K562 treated with DMSO at 1 percent for 4 hours (cell line): ENCODE measurements around the gene TEX19. TPM values are rescaled to one million over a fixed set of nuclear protein-coding genes. Genes with fewer than 3 reads are reported as not detected.

Experiments
- total RNA-seq: library from RNA; unstranded; fragments of 300-600 nt; gene quantifications from 2 replicates; pipeline ENCODE4 v1.2.3, GENCODE V29; 2022; ENCODE audit not compliant: insufficient read depth

The TEX19 gene, protein sequence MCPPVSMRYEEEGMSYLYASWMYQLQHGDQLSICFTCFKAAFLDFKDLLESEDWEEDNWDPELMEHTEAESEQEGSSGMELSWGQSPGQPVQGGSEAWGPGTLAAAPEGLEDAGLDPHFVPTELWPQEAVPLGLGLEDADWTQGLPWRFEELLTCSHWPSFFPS
- total RNA-seq = 2.2 and 3.4 TPM in 2 replicates

DNA sequence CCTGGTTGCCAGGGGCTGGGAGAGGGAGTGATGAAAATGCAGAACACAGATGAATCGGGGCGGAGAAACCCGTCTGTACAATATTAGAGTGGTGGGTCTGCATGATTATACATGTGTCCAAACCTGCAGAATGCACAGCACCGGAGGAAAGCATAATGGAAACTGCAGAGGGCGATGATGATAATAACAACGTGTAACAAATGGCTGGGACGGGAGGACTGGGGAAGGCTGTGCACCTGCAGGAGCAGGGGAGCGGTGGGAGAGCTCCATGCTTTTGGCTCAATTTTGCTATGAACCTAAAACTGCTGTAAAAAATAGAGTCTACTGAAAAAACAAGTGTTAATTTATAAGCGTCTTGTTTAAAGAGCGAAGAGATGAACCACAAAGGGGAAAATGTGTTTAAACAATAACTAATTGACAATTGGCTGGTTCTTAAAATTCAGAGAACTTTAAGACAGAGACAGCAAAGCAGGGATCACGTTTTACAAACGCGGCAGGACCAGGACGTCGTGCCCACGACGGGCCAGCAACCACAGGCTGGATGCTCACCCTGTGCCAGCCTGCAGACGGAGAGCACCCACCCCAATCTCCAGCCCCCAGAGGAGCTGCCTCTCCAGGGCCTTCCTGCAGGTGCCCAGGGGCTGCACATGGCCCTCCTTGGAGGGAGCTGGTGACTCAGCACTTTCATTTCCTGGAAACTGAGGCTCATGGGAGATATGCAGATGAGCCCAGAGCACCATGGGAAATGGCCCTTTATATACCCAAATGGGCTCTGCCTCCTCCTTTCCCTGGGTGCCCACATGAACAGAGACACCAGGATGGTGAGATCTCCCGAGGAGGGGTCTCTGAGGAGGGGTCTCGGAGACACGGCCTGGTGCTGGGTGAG, at the start of gene TEX19:
Gene TEX19 (plus strand): TSS at position 783 of the 886 bp plus-strand sequence. CDS start 2,904 bp downstream, outside the sequence.

DNA sequence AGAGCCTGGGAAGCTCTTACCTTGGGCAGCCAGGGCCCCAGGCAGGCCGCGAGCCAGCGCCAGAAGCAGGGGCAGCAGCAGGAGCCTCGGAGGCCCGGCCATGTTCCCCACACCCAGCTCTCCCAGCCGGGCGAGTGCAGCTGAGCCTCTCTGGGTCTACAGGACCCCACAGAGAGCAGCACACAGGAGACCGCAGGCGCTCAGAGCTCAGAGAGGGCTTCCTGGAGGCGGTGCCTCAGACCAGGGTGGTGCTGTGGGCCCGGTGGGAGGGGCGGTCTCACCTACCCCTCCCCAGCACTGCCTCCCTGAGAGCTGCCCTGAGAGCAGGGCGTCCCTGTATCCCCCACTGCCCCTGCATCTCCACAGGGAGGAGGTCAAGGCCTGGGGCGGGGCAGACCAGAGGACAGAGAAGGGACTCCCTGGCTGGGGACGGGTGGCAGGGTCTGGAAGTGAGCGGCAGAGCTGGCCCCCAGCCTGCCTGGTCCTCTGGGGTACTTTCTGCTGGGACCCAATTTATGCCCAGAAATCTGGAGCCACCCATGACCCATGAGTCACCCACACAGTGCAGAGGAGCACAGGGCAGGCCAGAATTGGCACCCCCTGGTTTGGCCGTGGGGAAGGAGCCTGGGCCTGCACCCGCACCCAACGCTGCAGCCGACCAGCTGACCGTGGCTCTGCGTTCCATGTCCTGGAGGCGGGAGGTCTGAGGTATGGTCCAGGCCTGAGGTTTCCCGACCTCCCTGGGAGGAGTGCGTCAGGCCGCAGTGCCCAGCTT, 41.5 kb upstream of the TEX19 start, which contains the start of gene CD7:
Gene CD7 (minus strand): TSS at position 215 of the 775 bp plus-strand sequence. CDS start 113 bp downstream, at position 102.

DNA sequence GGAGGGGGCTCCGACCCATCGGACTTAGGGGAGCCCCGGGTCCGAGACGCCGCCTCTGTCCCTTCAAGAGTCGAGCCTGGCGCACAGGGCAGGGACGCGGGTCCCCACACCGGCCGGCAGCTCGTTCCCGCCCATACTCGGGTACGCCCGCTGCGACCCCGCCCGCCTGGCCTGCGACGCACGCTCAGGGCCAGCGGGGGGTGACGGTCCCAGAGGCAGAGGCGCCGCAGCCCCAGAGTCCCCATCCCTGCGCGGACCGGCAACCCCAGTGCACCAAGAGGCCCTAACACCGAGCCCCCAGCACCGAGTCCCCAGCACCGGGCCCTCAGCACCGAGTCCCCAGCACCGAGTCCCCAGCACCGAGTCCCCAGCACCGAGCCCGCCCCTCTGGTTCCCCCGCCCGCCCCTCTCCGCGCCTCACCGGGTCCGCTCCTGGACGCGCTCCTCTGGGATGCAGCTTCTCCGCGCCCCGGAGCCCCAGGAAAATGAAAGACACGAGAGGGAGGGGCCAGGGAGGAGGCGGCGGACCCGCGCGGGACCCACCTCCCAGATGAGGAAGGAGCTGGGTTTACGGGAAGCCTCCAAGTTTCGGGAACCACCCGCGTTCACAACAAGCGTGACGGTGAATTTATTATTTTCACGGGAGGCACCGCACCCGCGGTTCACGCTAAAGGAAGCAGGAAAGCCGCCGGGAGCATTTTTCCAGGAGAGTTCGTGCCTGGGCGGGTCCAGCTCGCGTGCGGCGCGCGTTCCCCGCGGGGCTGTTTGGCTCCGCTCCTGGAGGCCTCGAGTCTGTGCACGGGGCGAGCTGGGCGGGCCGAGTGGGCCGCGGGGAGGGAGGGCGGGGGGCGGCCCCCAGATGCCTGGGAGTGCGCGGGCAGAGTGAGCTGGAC, 25.5 kb upstream of the TEX19 start, which contains the start of gene SECTM1:
Gene SECTM1 (minus strand): TSS at position 488 of the 893 bp plus-strand sequence. CDS start 6,526 bp downstream, outside the sequence.

DNA sequence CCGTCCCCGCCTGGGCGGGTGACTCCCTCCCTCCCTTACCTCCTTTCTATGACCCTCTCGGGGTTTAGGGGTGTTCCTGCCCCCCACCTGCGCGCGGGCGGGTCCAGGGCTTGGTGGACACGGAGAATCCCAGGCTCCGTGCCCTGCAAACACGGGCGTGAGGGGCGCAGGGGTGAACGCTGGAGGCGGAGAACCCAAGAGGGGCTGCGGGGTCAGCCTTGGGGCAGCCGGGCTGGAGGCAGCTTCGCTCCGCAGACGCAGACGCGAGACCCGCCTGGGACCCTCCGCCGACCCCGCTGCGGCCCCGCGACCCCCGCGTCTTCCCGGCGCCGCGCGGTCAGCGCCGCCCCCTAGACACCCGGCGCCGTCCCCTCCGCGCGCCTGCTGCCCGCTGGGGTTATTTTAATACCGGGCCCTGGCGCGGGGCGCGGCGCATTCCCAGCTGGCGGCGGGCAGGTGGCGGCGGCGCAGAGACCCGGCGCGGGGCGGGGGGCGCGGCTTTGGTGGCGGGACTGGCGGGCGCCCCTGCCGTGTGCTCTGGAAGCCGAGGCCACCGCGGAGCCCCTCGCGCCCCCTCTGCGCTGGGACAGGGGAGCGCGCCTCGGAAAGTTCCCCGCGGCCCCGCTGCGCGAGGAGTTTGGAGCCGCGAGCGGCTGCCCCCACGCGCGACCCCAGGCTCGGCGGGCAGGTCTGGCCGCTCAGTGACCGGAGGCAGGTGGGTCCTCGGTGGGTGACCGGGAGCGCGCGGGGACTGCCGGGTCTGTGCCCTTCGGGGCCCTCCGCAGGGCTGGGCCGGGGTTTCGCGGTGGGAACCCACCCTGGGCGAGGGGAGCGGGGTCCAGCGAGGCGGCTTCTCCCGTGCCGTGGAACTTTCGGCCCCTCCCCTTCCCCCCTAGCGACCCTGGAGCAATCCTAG, 12.5 kb downstream of the TEX19 start, which contains the start of gene UTS2R:
Gene UTS2R (plus strand): TSS at position 433 of the 916 bp plus-strand sequence. CDS start 2,560 bp downstream, outside the sequence.

Other genes starting within 250 kb of the TEX19 start
- 10.3 TPM in 2 replicates for gene CCDC57, start 146.4 kb upstream of the TEX19 start, total RNA-seq
- 2.8 and 7.4 TPM in 2 replicates for gene SLC16A3, start 130.2 kb upstream of the TEX19 start, total RNA-seq
- 106 and 131 TPM in 2 replicates for gene CSNK1D, start 85.5 kb upstream of the TEX19 start, total RNA-seq
- gene CD7, start 41.6 kb upstream of the TEX19 start, total RNA-seq = 0.76 TPM in 1 of 2 replicates, not detected in the other
- gene SECTM1, start 25.5 kb upstream of the TEX19 start, total RNA-seq = not detected in 2 replicates
- not detected in 2 replicates for gene UTS2R, start 12.5 kb downstream of the TEX19 start, total RNA-seq
- gene HEXD, start 59.1 kb downstream of the TEX19 start, total RNA-seq = 28.1 and 33.3 TPM in 2 replicates
- gene OGFOD3, start 59.3 kb downstream of the TEX19 start, total RNA-seq = 21.4 and 23.5 TPM in 2 replicates
- 52.6 and 57.0 TPM in 2 replicates for gene CYBC1, start 91.5 kb downstream of the TEX19 start, total RNA-seq
- 333 and 389 TPM in 2 replicates for gene NARF, start 99.5 kb downstream of the TEX19 start, total RNA-seq
- gene FOXK2, start 160.5 kb downstream of the TEX19 start, total RNA-seq = 49.9 and 59.4 TPM in 2 replicates